ENCODE results near the gene ANKRD11. TPM values are rescaled to one million over a fixed set of nuclear protein-coding genes. Genes with fewer than 3 reads are reported as not detected.

The ANKRD11 gene
- total RNA-seq, 1 donor from 2014 or later: 178 TPM

GRCh38 chr16:89346869-89347268 is 143.5 kb downstream of the ANKRD11 start:
- H3K36me3 Mint-ChIP-seq (ENCODE audit: insufficient read depth): peaks cover 3% of the 10 kb centered on the region

GRCh38 chr16:89345642-89346150 is 144.7 kb downstream of the ANKRD11 start:
- DNase-seq (ENCODE audit: low spot score, unreplicated experiment): no peak
- no peak for TF ChIP-seq CTCF (IDR thresholded peaks at IDR 0.05; ENCODE audit: unreplicated experiment)
- H3K36me3 Mint-ChIP-seq (ENCODE audit: insufficient read depth): no peaks in the 10 kb centered on the region
- H3K9me3 Mint-ChIP-seq (ENCODE audit: low read depth): no peaks in the 10 kb centered on the region
- H3K4me1 Mint-ChIP-seq (ENCODE audit: low read depth): peaks cover 28% of the 10 kb centered on the region
- no peaks in the 10 kb centered on the region for H3K27me3 Mint-ChIP-seq
- H3K27ac Mint-ChIP-seq: peak overlapping the region; percentile 81
- H3K4me3 Mint-ChIP-seq (ENCODE audit: low read depth): no peak overlapping the region

More at GRCh38 chr16:89346869-89347268, 143.5 kb downstream of the ANKRD11 start:
- Mint-ChIP-seq H3K9me3 (ENCODE audit: low read depth) (no peaks in the 10 kb centered on the region), H3K4me1 (ENCODE audit: low read depth) (peaks cover 34% of the 10 kb centered on the region), H3K27me3 (no peaks in the 10 kb centered on the region), H3K27ac (peak overlapping the region; percentile 81), H3K4me3 (ENCODE audit: low read depth) (no peak overlapping the region)
- no peak for DNase-seq (ENCODE audit: low spot score, unreplicated experiment)
- no peak for TF ChIP-seq CTCF (IDR thresholded peaks at IDR 0.05; ENCODE audit: unreplicated experiment)

GRCh38 chr16:89344846-89345611 is 145.3 kb downstream of the ANKRD11 start:
- H3K27me3 Mint-ChIP-seq: no peaks in the 10 kb centered on the region
- H3K4me3 Mint-ChIP-seq (ENCODE audit: low read depth): no peak overlapping the region
- peaks cover 28% of the 10 kb centered on the region for H3K4me1 Mint-ChIP-seq (ENCODE audit: low read depth)
- H3K27ac Mint-ChIP-seq: peak overlapping the region; percentile 86
- DNase-seq (ENCODE audit: low spot score, unreplicated experiment): no peak
- H3K36me3 Mint-ChIP-seq (ENCODE audit: insufficient read depth): no peaks in the 10 kb centered on the region
- TF ChIP-seq CTCF (IDR thresholded peaks at IDR 0.05; ENCODE audit: unreplicated experiment): no peak
- no peaks in the 10 kb centered on the region for H3K9me3 Mint-ChIP-seq (ENCODE audit: low read depth)

GRCh38 chr16:89344458-89344834 is 145.9 kb downstream of the ANKRD11 start:
- Mint-ChIP-seq H3K36me3 (ENCODE audit: insufficient read depth) (no peaks in the 10 kb centered on the region), H3K27me3 (no peaks in the 10 kb centered on the region), H3K4me1 (ENCODE audit: low read depth) (peaks cover 28% of the 10 kb centered on the region), H3K9me3 (ENCODE audit: low read depth) (no peaks in the 10 kb centered on the region), H3K4me3 (ENCODE audit: low read depth) (no peak overlapping the region), H3K27ac (peak overlapping the region; percentile 86)
- no peak for TF ChIP-seq CTCF (IDR thresholded peaks at IDR 0.05; ENCODE audit: unreplicated experiment)
- DNase-seq (ENCODE audit: low spot score, unreplicated experiment): no peak

- no peaks in the 10 kb centered on the region for H3K27me3 Mint-ChIP-seq
- DNase-seq (ENCODE audit: low spot score, unreplicated experiment): no peak
- no peaks in the 10 kb centered on the region for H3K36me3 Mint-ChIP-seq (ENCODE audit: insufficient read depth)
- TF ChIP-seq CTCF (IDR thresholded peaks at IDR 0.05; ENCODE audit: unreplicated experiment): no peak
- H3K9me3 Mint-ChIP-seq (ENCODE audit: low read depth): no peaks in the 10 kb centered on the region
- H3K4me1 Mint-ChIP-seq (ENCODE audit: low read depth): peaks cover 30% of the 10 kb centered on the region
- H3K4me3 Mint-ChIP-seq (ENCODE audit: low read depth): no peak overlapping the region
- H3K27ac Mint-ChIP-seq: peak overlapping the region; percentile 88
These were observed 146.6 kb downstream of the ANKRD11 start for GRCh38 chr16:89343501-89344457.

Data from progenitor cell of endocrine pancreas (in vitro differentiated cells).